ENCODE results near the gene CLEC20A.

GRCh38 chr1:178456472-178456871 lies 40.3 kb downstream of the CLEC20A start:
- no peak for TF ChIP-seq POLR2A (IDR thresholded peaks at IDR 0.05; ENCODE audit: low read length)
- no peak for TF ChIP-seq GATA1 (IDR thresholded peaks at IDR 0.05; ENCODE audit: low read depth, low read length)
